Cerebellar nuclear complex (tissue), 1 donor: ENCODE results near the gene AUTS2.
"Not testable (repeated sequence)": the region's sequence is repeated elsewhere in the genome, so short reads cannot be mapped to it uniquely, and the experiment has no call there.

ENCODE experiments used
- DNase-seq, 2 experiments: peaks; one replicate each; lab custom pipeline; 2025; lab: John Stamatoyannopoulos, UW

The AUTS2 gene

GRCh38 chr7:70577078-70577477, 978.8 kb downstream of the AUTS2 start:
- DNase-seq = no peak

- no peak for DNase-seq
Measured at GRCh38 chr7:70578131-70578530, 979.9 kb downstream of the AUTS2 start.

- no peak for DNase-seq
Measured at GRCh38 chr7:70579397-70580097, 981.3 kb downstream of the AUTS2 start.

DNA sequence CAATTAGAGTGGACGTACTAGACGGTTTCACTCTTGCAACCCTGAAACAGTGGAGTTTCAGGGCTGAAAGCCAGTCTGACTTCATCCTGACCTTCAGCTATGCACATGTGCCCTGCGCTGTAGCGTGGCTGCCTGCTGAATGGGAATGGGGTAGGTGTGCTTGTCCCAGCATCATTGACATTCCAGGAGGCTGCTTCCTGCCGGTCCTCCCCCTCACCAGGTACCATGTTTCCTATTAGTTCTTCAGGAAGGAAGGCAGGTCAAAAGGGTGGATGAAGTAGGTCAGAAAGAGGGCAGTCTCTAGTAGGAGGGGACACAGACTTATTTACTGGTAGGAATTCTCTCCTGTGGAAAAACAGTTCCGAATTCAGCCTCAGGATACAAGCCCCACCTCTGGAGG, 981.9 kb downstream of the AUTS2 start:
- DNase-seq = no peak

DNA sequence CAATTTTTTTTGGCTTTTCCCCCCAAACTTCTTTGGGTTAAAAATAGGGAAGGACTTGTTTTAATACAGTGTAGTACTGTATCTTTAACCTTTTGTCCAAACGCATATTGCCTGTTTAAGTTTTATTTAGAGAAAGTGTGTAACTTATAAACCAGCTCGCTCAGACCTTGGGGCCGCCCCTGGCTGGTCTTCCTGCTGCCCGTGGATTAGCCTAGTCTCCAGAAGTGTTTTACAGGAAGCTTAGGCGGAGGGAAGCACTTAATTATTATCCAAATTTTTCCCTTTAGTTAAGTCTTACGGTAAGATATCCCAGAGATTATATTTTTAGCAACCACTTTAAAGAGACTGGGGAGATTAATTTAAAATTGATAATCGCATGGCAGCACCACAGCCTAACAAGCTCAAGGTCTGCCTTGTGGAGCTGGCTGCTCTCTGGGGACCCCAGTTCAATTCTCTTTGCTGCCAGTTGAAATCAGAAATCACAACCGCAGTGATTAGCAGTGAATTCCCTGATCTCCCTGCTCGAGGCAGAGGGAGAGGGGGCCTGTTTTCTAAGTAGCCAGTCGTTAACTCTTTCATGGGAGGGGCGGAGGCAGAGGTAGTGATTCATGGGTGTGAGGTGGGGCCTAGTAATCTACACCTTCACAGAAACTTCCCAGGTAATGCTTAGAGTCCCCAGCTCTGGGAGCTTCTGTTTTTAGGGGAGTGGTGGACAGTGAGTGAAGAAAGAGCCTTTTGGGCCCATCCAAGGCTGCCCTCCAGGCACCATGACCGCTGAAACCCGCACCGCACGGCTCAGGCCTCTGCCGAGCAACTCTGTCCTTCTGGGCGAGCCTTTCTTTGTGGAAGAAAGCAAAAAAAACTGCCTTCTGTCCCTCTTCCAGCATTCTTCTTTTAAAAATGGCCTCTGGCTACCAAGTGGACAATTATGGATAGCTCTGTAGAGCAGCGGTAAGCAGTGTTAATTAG, 984.9 kb downstream of the AUTS2 start:
- DNase-seq = no peak

- no peak for DNase-seq
Measured at GRCh38 chr7:70583965-70584883, 985.9 kb downstream of the AUTS2 start.

DNA sequence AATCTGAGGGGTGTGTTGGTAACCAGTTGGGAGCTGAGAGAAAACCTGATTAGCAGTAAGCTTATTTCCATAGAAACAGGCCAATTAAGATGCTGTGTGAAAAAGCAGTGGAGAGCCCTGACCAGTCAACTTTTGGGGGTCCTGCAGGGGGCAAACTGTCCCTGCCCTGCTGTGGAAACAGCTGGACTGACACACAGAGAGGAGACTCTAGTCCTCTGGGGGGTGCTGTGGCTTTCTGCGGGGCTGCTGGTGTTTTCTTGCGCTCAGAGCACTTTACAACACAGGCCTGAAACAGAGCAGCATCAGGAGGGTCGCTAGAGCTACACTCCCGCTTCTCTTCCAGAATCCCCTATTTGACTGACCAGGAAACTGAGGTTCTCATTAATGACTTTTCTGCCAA, 986.8 kb downstream of the AUTS2 start:
- DNase-seq = no peak

DNA sequence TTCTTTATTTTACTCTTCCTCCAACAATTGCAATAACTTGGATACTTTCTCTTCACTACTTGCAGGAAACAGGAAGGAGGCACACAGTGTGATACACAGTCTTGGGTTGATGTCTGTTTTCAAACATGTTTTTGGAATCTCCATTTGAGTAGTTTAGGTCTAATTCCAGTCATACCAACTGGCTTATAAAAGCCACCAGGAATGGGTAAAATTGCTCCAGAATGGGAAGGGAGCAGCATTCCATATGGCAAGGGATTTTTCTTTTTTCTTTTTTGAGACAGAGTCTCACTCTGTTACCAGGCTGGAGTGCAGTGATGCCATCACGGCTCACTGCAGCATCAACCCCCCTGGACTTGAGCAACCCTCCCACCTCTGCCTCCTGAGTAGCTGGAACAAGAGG, 988.5 kb downstream of the AUTS2 start:
- DNase-seq = no peak

GRCh38 chr7:70587739-70588138, 989.5 kb downstream of the AUTS2 start:
- DNase-seq = no peak

- no peak for DNase-seq
Measured at GRCh38 chr7:70588191-70588921, 990.1 kb downstream of the AUTS2 start.

DNA sequence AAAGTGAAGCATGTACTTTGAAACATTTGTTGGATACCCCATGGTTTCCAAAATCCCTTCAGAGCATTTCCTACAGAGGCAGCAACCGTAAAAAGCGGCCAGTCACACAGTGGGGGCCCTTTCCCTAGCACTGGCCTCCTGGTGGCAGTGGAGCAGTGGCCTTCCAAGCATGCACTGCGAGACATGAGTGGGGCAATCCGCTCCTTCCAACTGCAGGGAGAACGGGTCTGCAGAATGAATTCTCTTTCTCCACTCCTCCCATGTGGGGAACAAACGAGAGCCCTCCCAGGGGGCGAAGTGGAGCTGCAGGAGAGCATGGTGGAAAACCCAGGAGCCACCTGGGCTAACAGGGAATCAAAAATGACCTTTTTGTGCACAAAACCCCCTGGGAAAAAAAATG, 990.7 kb downstream of the AUTS2 start:
- no peak for DNase-seq

DNA sequence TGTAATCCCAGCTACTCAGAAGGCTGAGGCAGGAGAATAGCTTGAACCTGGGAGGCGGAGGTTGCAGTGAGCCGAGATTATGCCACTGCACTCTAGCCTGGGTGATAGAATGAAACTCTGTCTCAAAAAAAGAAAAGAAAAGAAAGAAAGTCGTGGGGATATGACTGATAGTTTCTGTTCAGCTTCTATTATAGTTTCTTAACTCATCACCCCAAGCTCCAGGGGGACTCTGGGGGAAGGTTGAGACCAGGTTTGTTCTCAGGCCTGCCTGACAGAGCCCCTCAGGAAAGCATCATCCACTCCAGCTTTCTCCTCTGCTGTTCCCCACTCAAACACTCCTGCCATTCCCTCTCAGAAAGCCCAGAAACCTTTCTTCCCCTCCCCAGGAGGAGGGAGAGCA, 991.3 kb downstream of the AUTS2 start:
- DNase-seq = no peak

DNA sequence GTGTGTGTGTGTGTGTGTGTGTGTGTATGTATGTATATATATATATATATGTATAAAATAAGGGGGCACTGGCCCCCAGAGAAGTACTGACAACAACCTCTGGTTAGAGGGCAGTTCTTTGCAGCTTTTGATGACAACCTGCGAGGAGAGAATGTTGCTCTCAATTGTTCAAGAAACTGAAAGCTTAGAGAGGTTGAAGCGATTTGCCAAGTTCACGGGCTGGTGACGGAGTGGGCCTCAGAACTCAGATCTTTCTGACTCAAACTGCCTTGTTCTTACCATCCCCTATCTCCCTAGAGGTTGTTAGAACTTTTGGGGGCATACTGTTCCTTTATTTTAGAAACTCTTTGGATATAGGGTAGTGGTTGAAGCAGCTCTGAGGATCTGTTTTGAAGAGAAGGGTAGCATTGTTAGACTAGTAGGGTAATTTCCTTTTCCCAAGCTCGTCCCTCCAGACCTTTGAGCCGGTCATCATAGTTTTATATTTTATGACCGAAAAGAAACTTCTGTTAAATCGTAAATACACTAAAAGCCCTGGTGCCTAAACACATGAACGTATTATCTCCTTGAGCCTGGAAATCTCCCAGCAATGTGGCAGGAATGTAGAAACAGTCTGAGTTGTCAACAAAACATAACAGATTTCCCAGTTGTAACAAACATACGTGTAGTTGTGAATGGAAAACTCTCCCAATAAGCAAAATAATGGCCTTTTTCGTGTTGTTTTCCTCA, 992.0 kb downstream of the AUTS2 start:
- DNase-seq = no peak

DNA sequence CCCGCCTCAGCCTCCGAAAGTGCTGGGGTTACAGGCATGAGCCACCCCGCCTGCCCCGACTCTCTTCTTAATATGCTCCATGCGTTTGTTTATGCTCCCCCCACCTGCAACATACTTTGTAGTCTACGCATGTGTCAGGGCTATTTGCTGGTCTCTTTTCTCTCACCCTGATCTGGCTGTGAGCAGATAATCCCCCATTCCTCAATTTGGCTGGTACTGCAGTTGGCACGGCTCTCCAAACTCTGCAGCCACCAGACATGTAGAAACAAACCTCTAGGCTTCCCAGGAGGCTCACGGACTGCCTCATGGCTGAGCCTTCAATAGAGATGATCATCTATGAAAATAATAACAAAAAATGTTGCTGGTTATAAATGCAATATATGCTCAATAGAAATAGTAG, 993.4 kb downstream of the AUTS2 start:
- DNase-seq = no peak

- DNase-seq = no peak
Measured at GRCh38 chr7:70592171-70592570, 993.9 kb downstream of the AUTS2 start.

DNA sequence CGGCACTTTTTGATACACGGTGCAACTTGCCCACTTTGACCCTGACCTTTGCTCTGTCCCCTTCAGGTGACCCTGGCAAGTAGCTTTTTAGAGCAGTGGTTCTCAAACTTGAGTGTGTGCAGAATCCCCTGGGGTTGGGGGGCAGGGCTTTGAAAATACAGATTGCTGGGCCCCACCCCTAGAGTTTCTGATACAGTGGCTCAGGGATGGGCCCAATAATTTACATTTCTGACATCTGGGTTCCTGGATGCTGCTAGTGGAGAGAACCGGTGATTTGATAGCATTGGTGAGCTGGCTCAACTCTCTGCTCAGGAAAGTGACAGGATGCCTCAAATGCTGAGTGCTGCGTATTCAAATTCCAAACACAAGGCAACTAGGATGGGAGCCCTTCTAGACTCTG, 995.9 kb downstream of the AUTS2 start:
- no peak for DNase-seq

- DNase-seq = not testable (repeated sequence)
Measured at GRCh38 chr7:70594885-70595284, 996.6 kb downstream of the AUTS2 start.

DNA sequence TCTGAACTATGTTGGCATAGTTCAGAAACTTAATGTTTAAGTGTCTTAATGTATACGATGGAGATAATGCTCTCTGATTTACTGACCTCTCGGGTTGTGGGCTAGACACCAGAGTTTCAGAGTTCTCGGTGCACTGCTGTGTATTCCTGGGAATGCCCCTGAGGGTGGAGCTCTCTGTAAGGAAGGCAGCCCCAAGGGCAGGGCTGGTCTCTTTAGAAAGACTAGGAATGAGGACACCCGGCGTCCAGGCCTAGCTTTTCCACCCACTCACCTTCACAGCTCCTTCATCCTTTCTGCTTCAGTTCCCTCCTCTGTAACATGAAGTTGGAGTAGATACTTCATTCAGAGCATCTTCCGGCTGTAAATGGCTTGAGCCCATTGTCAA, 997.1 kb downstream of the AUTS2 start:
- no peak for DNase-seq

- DNase-seq = no peak
Measured at GRCh38 chr7:70595755-70596597, 997.7 kb downstream of the AUTS2 start.

- no peak for DNase-seq
Measured at GRCh38 chr7:70596598-70596913, 998.3 kb downstream of the AUTS2 start.
